Smooth muscle cell (in vitro differentiated cells): Measurements from ENCODE around the gene PTPRF. TPM values are rescaled to one million over a fixed set of nuclear protein-coding genes. Genes with fewer than 3 reads are reported as not detected.
A peak's percentile ranks its signal among the peaks of the same experiment; 100 is the strongest.

Experiments
- DNase-seq: peaks from one replicate; lab custom pipeline; 2025; ENCODE audit not compliant: unreplicated experiment; lab: John Stamatoyannopoulos, UW
- H2AFZ ChIP-seq: fragments of 200-600 bp; sonication (generic); 2 replicates; pipeline ENCODE4 v1.6.0; 2016; ENCODE audit warnings: antibody characterized with exemption, low read depth, mild to moderate bottlenecking
- H3F3A ChIP-seq: fragments of 200-600 bp; sonication (generic); 2 replicates; pipeline ENCODE4 v1.6.0; 2017; ENCODE audit warnings: antibody characterized with exemption, low read depth
- H3K27ac ChIP-seq: fragments of 200-600 bp; sonication (generic); 2 replicates; pipeline ENCODE4 v1.5.1; 2016; ENCODE audit warnings: low read depth, mild to moderate bottlenecking
- H3K27me3 ChIP-seq: fragments of 200-600 bp; sonication (generic); 2 replicates; pipeline ENCODE4 v1.6.1; 2016; ENCODE audit warnings: low read depth, mild to moderate bottlenecking
- H3K36me3 ChIP-seq: fragments of 200-600 bp; sonication (generic); 2 replicates; pipeline ENCODE4 v1.5.1; 2016; ENCODE audit warnings: low read depth
- H3K4me1 ChIP-seq: fragments of 200-600 bp; sonication (generic); 2 replicates; pipeline ENCODE4 v1.5.1; 2016; ENCODE audit warnings: low read depth
- H3K4me2 ChIP-seq: fragments of 200-600 bp; sonication (generic); 2 replicates; pipeline ENCODE4 v1.6.0; 2016; ENCODE audit warnings: mild to moderate bottlenecking
- H3K4me3 ChIP-seq: fragments of 200-600 bp; sonication (generic); 2 replicates; pipeline ENCODE4 v1.5.1; 2016; ENCODE audit warnings: mild to moderate bottlenecking
- H3K79me2 ChIP-seq: fragments of 200-600 bp; sonication (generic); 2 replicates; pipeline ENCODE4 v1.6.0; 2016; ENCODE audit warnings: low read depth, mild to moderate bottlenecking
- H3K9ac ChIP-seq: fragments of 200-600 bp; sonication (generic); 2 replicates; pipeline ENCODE4 v1.6.0; 2016; ENCODE audit warnings: low read depth
- H3K9me3 ChIP-seq: fragments of 200-600 bp; sonication (generic); replicated peaks from 2 replicates; pipeline ENCODE4 v1.5.1; 2016; ENCODE audit warnings: low read depth
- H4K20me1 ChIP-seq: fragments of 200-600 bp; sonication (generic); 2 replicates; pipeline ENCODE4 v1.6.0; 2016; ENCODE audit warnings: low read depth
- CTCF ChIP-seq: fragments of 200-600 bp; sonication (generic); IDR thresholded peaks from 2 replicates; pipeline ENCODE4 v1.5.1; 2017; ENCODE audit warnings: borderline replicate concordance, mild to moderate bottlenecking, antibody characterized with exemption; ENCODE audit not compliant: insufficient read depth, poor library complexity, severe bottlenecking
- WGBS: methylation state at CpG from one replicate; pipeline ENCODE4 v1.1.7; 2016; ENCODE audit warnings: low lambda C conversion rate; 5-methylcytosine and 5-hydroxymethylcytosine counted together
- polyA plus RNA-seq: library from polyadenylated mRNA; unstranded; fragments of >200 nt; fragmentation: Nextera tagmentation; extraction: Ambion mirVana; gene quantifications from 2 replicates; pipeline ENCODE4 v1.2.1, GENCODE V29; 2016
- total RNA-seq: library from RNA; depleted of rRNA; stranded (reverse); fragments of >200 nt; gene quantifications from 2 replicates; pipeline ENCODE4 v1.2.3, GENCODE V29; 2014

PTPRF gene
- total and polyA plus RNA-seq, 2 experiments from 2014 or later = 39.9 to 71.0 TPM

GRCh38 chr1:43671626-43672330, 141.1 kb downstream of the PTPRF start:
- H3K9ac ChIP-seq = no peak overlapping the region
- peaks cover 21% of the 10 kb centered on the region for H3K36me3 ChIP-seq
- 95% methylated on average over 10 of the region's 10 CpGs for WGBS

GRCh38 chr1:43673261-43673660, 142.6 kb downstream of the PTPRF start:
- Histone ChIP-seq H3K4me3 (no peak overlapping the region), H3K79me2 (peaks cover 15% of the 10 kb centered on the region), H3K4me1 (no peaks in the 10 kb centered on the region), H3F3A (no peaks in the 10 kb centered on the region), H3K27me3 (no peaks in the 10 kb centered on the region), H2AFZ (no peak overlapping the region), H3K27ac (no peak overlapping the region), H3K9me3 (no peaks in the 10 kb centered on the region), H3K36me3 (peaks cover 14% of the 10 kb centered on the region), H4K20me1 (peaks cover 61% of the 10 kb centered on the region), H3K4me2 (no peak overlapping the region), H3K9ac (no peak overlapping the region)
- no peak for DNase-seq
- TF ChIP-seq CTCF = no peak
- 94% methylated on average over 7 of the region's 7 CpGs for WGBS

More at GRCh38 chr1:43671626-43672330, 141.1 kb downstream of the PTPRF start:
- Histone ChIP-seq H3K27me3 (no peaks in the 10 kb centered on the region), H3K27ac (peak overlapping the region; percentile 36), H2AFZ (no peak overlapping the region), H3K4me3 (no peak overlapping the region), H4K20me1 (peaks cover 52% of the 10 kb centered on the region), H3K79me2 (peaks cover 14% of the 10 kb centered on the region), H3K4me1 (no peaks in the 10 kb centered on the region), H3K4me2 (no peak overlapping the region), H3F3A (no peaks in the 10 kb centered on the region), H3K9me3 (no peaks in the 10 kb centered on the region)
- DNase-seq = no peak
- no peak for TF ChIP-seq CTCF

Other genes with a start within 250 kb of the PTPRF start
- 0.81 and 1.2 TPM in 2 replicates for gene C1orf210, start 245.3 kb upstream of the PTPRF start, total RNA-seq
- 0.72 and 4.1 TPM in 2 replicates for gene C1orf210, start 245.3 kb upstream of the PTPRF start, polyA plus RNA-seq
- 0.18 and 1.1 TPM in 2 replicates for gene TIE1, start 229.9 kb upstream of the PTPRF start, total RNA-seq
- 0.73 and 0.91 TPM in 2 replicates for gene TIE1, start 229.9 kb upstream of the PTPRF start, polyA plus RNA-seq
- not detected in 2 replicates for gene MPL, start 193.1 kb upstream of the PTPRF start, total RNA-seq
- not detected in 2 replicates for gene MPL, start 193.1 kb upstream of the PTPRF start, polyA plus RNA-seq
- gene CDC20, start 171.9 kb upstream of the PTPRF start, total RNA-seq = 7.8 and 17.4 TPM in 2 replicates
- gene CDC20, start 171.9 kb upstream of the PTPRF start, polyA plus RNA-seq = 17.2 and 18.7 TPM in 2 replicates
- 57.0 and 109 TPM in 2 replicates for gene ELOVL1, start 162.9 kb upstream of the PTPRF start, total RNA-seq
- 101 and 104 TPM in 2 replicates for gene ELOVL1, start 162.9 kb upstream of the PTPRF start, polyA plus RNA-seq
- gene MED8, start 141.1 kb upstream of the PTPRF start, total RNA-seq = 61.4 and 75.2 TPM in 2 replicates
- gene MED8, start 141.1 kb upstream of the PTPRF start, polyA plus RNA-seq = 76.3 and 77.4 TPM in 2 replicates
- 12.3 and 20.8 TPM in 2 replicates for gene SZT2, start 141.0 kb upstream of the PTPRF start, total RNA-seq
- gene SZT2, start 141.0 kb upstream of the PTPRF start, polyA plus RNA-seq = 9.0 and 13.6 TPM in 2 replicates
- gene HYI, start 77.0 kb upstream of the PTPRF start, total RNA-seq = 13.8 and 19.8 TPM in 2 replicates
- gene HYI, start 77.0 kb upstream of the PTPRF start, polyA plus RNA-seq = 15.4 and 19.5 TPM in 2 replicates
- gene KDM4A, start 119.3 kb downstream of the PTPRF start, total RNA-seq = 19.3 and 24.5 TPM in 2 replicates
- gene KDM4A, start 119.3 kb downstream of the PTPRF start, polyA plus RNA-seq = 17.8 and 20.6 TPM in 2 replicates
- gene ST3GAL3, start 176.7 kb downstream of the PTPRF start, total RNA-seq = 16.3 and 16.6 TPM in 2 replicates
- gene ST3GAL3, start 176.7 kb downstream of the PTPRF start, polyA plus RNA-seq = 14.2 and 16.0 TPM in 2 replicates